ENCODE results near the gene ASB1. TPM values are rescaled to one million over a fixed set of nuclear protein-coding genes. Genes with fewer than 3 reads are reported as not detected.
A peak's percentile ranks its signal among the peaks of the same experiment; 100 is the strongest.
"Not testable (repeated sequence)": the region's sequence is repeated elsewhere in the genome, so short reads cannot be mapped to it uniquely, and the experiment has no call there.

Gene ASB1
- total and polyA plus RNA-seq, 2 of the 13 experiments (the other 11 are each of a cell fraction or from before 2014, with no cell fraction given): 48.6 to 49.2 TPM

GRCh38 chr2:238442257-238442656, 15.5 kb downstream of the ASB1 start:
- BruUV-seq (replicated peaks); CTCF ChIA-PET (ENCODE audit: low intra/inter-chr PET ratio, low total read pairs); H3K9me3 ChIP-seq (ENCODE audit: low read length); in situ Hi-C loops (cut with HindIII; ENCODE audit: extremely low pct_ligation_motif_present, low pct_unique_long_range_greater_than_20kb); FAIRE-seq; H4K20me1 ChIP-seq (ENCODE audit: insufficient read depth, low read length); H3K9ac ChIP-seq (ENCODE audit: insufficient read depth, low read depth, low read length); H2AFZ ChIP-seq (ENCODE audit: low read length); H3K4me3 ChIP-seq (replicated peaks in 1 of 3; ENCODE audit: insufficient read depth in 1 of 3, low read depth in 2 of 3, low read length in 3 of 3); DNase-seq (ENCODE audit: low spot score); H3K27me3 ChIP-seq (ENCODE audit: control insufficient read depth in 1 of 2, insufficient read depth in 2 of 2, low read length in 2 of 2); ATAC-seq: not testable (repeated sequence)
- Histone ChIP-seq H3K36me3 (replicated peaks in 1 of 2; ENCODE audit: control insufficient read depth in 1 of 2, insufficient read depth in 2 of 2, low read length in 2 of 2) (peaks cover 32 to 74% of the 10 kb centered on the region in 2 experiments), H3K4me2 (ENCODE audit: low read depth, low read length) (peak overlapping the region; percentile 82; the same call in 1 of the 2 replicates), H3K79me2 (ENCODE audit: insufficient read depth, low read length) (peaks cover 71% of the 10 kb centered on the region), H3K4me1 (ENCODE audit: insufficient read depth, low read length) (peaks cover 41% of the 10 kb centered on the region), H3K27ac (ENCODE audit: extremely low read length, insufficient read depth, low read length) (peak overlapping the region; percentile 65)
- 60% methylated on average over 6 of the region's 6 CpGs for WGBS (ENCODE audit: low lambda C conversion rate)
- TF ChIP-seq ZMYM3 (CRISPR knock-in tag; IDR thresholded peaks at IDR 0.05): 0 out of 2 replicates have a peak, but pooled peaks have one; percentile 34
- 0 out of 2 replicates have a peak, but pooled peaks have one; percentile 29 for TF ChIP-seq ZNF816 (CRISPR knock-in tag; IDR thresholded peaks at IDR 0.05; ENCODE audit: borderline replicate concordance)
- 0 out of 2 replicates have a peak, but pooled peaks have one; percentile 20 for TF ChIP-seq AHDC1 (CRISPR knock-in tag; IDR thresholded peaks at IDR 0.05; ENCODE audit: borderline replicate concordance)
- TF ChIP-seq ZNF652 (CRISPR knock-in tag; IDR thresholded peaks at IDR 0.05; ENCODE audit: borderline replicate concordance, low read depth): peak; percentile 83
- peak; percentile 51; the same call in 1 of the 2 replicates for TF ChIP-seq KLF12 (CRISPR knock-in tag; IDR thresholded peaks at IDR 0.05; ENCODE audit: borderline replicate concordance)
- POLR2A ChIA-PET: interaction anchor here (1.0 to 1.4 kb wide), 5 partner anchors 8 to 38 kb away, joined by 3 to 5 read pairs (median 4); no protein-coding TSS in a partner anchor
- intact Hi-C loops (cut with micrococcal nuclease; ENCODE audit: unreplicated experiment): loop anchor here (10.0 kb wide), 1 partner anchor 377 kb away; the partner anchor contains the start of gene SCLY

Data from HepG2 (cell line).